ENCODE data around the gene SETD1B. TPM values are rescaled to one million over a fixed set of nuclear protein-coding genes. Genes with fewer than 3 reads are reported as not detected.
"Not testable (repeated sequence)": the region's sequence is repeated elsewhere in the genome, so short reads cannot be mapped to it uniquely, and the experiment has no call there.

SETD1B gene
- total RNA-seq, 1 donor from 2014 or later: 1.8 TPM

GRCh38 chr12:121861636-121862254 is 57.9 kb downstream of the SETD1B start:
- no peaks in the 10 kb centered on the region for H3K36me3 ChIP-seq
- Mint-ChIP-seq H3K4me1 (peaks cover 50% of the 10 kb centered on the region), H3K4me3 (peak overlapping the region; percentile 43), H3K27me3 (ENCODE audit: insufficient read depth, low read depth) (peaks cover 4% of the 10 kb centered on the region), H3K27ac (peak overlapping the region; percentile 79), H3K9me3 (no peaks in the 10 kb centered on the region), H3K36me3 (no peaks in the 10 kb centered on the region)
- no peak overlapping the region for H3K4me3 ChIP-seq
- no peaks in the 10 kb centered on the region for H3K27me3 ChIP-seq
- H3K9ac ChIP-seq: no peak overlapping the region
- H4K20me1 ChIP-seq (ENCODE audit: low read depth): no peaks in the 10 kb centered on the region
- H3K79me2 ChIP-seq (ENCODE audit: low read depth): no peaks in the 10 kb centered on the region
- peak overlapping the region; percentile 45 for H3K4me2 ChIP-seq
- DNase-seq (ENCODE audit: low spot score): peak; percentile 44
- peak overlapping the region; percentile 61 for H2AFZ ChIP-seq (replicated peaks)
- peak overlapping the region; percentile 34 for H3K27ac ChIP-seq
- H3F3A ChIP-seq (ENCODE audit: low read depth): peaks cover 9% of the 10 kb centered on the region
- TF ChIP-seq CTCF (IDR thresholded peaks at IDR 0.05) (no peak), EZH2 (IDR thresholded peaks at IDR 0.05) (no peak), EZH2phosphoT487 (IDR thresholded peaks at IDR 0.05) (no peak)
- H3K4me1 ChIP-seq: peaks cover 11% of the 10 kb centered on the region
- H3K9me3 ChIP-seq (ENCODE audit: low read depth): no peaks in the 10 kb centered on the region

GRCh38 chr12:121866331-121866730 is 62.5 kb downstream of the SETD1B start:
- Mint-ChIP-seq H3K9me3 (no peaks in the 10 kb centered on the region), H3K27ac (no peak overlapping the region), H3K4me3 (no peak overlapping the region), H3K4me1 (peaks cover 16% of the 10 kb centered on the region), H3K36me3 (no peaks in the 10 kb centered on the region), H3K27me3 (ENCODE audit: insufficient read depth, low read depth) (peaks cover 5% of the 10 kb centered on the region)
- Histone ChIP-seq H3K9ac (no peak overlapping the region), H3K36me3 (no peaks in the 10 kb centered on the region), H3K79me2 (ENCODE audit: low read depth) (no peaks in the 10 kb centered on the region), H3K4me2 (no peak overlapping the region), H3K4me3 (no peak overlapping the region), H3K27me3 (no peaks in the 10 kb centered on the region), H3K9me3 (ENCODE audit: low read depth) (no peaks in the 10 kb centered on the region), H3K4me1 (peaks cover 7% of the 10 kb centered on the region), H3K27ac (no peak overlapping the region), H4K20me1 (ENCODE audit: low read depth) (no peaks in the 10 kb centered on the region), H2AFZ (replicated peaks) (no peak overlapping the region), H3F3A (ENCODE audit: low read depth) (peaks cover 7% of the 10 kb centered on the region)
- no peak for DNase-seq (ENCODE audit: low spot score)
- TF ChIP-seq EZH2phosphoT487 (IDR thresholded peaks at IDR 0.05) (no peak), CTCF (IDR thresholded peaks at IDR 0.05) (no peak), EZH2 (IDR thresholded peaks at IDR 0.05) (no peak)

- H3K4me1 Mint-ChIP-seq; H3K4me3 Mint-ChIP-seq; H2AFZ ChIP-seq (replicated peaks); H3K79me2 ChIP-seq (ENCODE audit: low read depth); H3K27ac Mint-ChIP-seq; H3K4me3 ChIP-seq; H3K27me3 Mint-ChIP-seq (ENCODE audit: insufficient read depth, low read depth); H3K36me3 ChIP-seq; DNase-seq (ENCODE audit: low spot score); H3K27me3 ChIP-seq; H3K36me3 Mint-ChIP-seq; H3K9ac ChIP-seq; H4K20me1 ChIP-seq (ENCODE audit: low read depth); H3K27ac ChIP-seq; H3K9me3 Mint-ChIP-seq; H3K4me1 ChIP-seq; H3K4me2 ChIP-seq; H3F3A ChIP-seq (ENCODE audit: low read depth); H3K9me3 ChIP-seq (ENCODE audit: low read depth): not testable (repeated sequence)
These were observed 65.4 kb downstream of the SETD1B start for GRCh38 chr12:121869229-121869628.

- no peaks in the 10 kb centered on the region for H3K36me3 Mint-ChIP-seq
- Histone ChIP-seq H3K27me3 (no peaks in the 10 kb centered on the region), H3K4me3 (no peak overlapping the region), H3K27ac (no peak overlapping the region), H4K20me1 (ENCODE audit: low read depth) (no peaks in the 10 kb centered on the region), H3K9ac (no peak overlapping the region), H3K79me2 (ENCODE audit: low read depth) (no peaks in the 10 kb centered on the region), H3K9me3 (ENCODE audit: low read depth) (no peaks in the 10 kb centered on the region), H3K4me2 (no peak overlapping the region), H3K36me3 (no peaks in the 10 kb centered on the region), H3F3A (ENCODE audit: low read depth) (no peaks in the 10 kb centered on the region), H3K4me1 (no peaks in the 10 kb centered on the region), H2AFZ (replicated peaks) (no peak overlapping the region)
- H3K4me3 Mint-ChIP-seq: no peak overlapping the region
- TF ChIP-seq CTCF (IDR thresholded peaks at IDR 0.05) (no peak), EZH2phosphoT487 (IDR thresholded peaks at IDR 0.05) (no peak), EZH2 (IDR thresholded peaks at IDR 0.05) (no peak)
- H3K27ac Mint-ChIP-seq: no peak overlapping the region
- H3K4me1 Mint-ChIP-seq: peaks cover 2% of the 10 kb centered on the region
- H3K9me3 Mint-ChIP-seq: no peaks in the 10 kb centered on the region
- no peak for DNase-seq (ENCODE audit: low spot score)
- H3K27me3 Mint-ChIP-seq (ENCODE audit: insufficient read depth, low read depth): peaks cover 8% of the 10 kb centered on the region
These were observed 67.7 kb downstream of the SETD1B start for GRCh38 chr12:121871467-121871866.
